Heart left ventricle (tissue), 16 donors: ENCODE measurements around the gene SRCIN1. TPM values are rescaled to one million over a fixed set of nuclear protein-coding genes. Genes with fewer than 3 reads are reported as not detected.
"Not testable (repeated sequence)": the region's sequence is repeated elsewhere in the genome, so short reads cannot be mapped to it uniquely, and the experiment has no call there.

ENCODE experiments used
- ATAC-seq, 4 donors: fragments of 200-7000 bp; cut with Tn5 transposase; one replicate each; pipeline ENCODE4 v1.9.1; 2020 to 2022; ENCODE audit warnings: moderate library complexity in 4 of 4, mild to moderate bottlenecking in 3 of 4, moderate number of reproducible peaks in 1 of 4
- DNase-seq, 5 donors: peaks; one replicate each; pipeline ENCODE4 v3.0.0-alpha.2; 2020
- H3K27ac ChIP-seq, 12 donors: fragments of 200-600 bp; sonication (generic) in 4 of 12; one replicate each; pipeline versions ENCODE4 v1.5.0 to v1.8.0; 2016 to 2022; ENCODE audit warnings: mild to moderate bottlenecking in 2 of 12
- H3K27me3 ChIP-seq, 9 donors: fragments of 200-600 bp; sonication (generic) in 2 of 9; one replicate each; pipeline versions ENCODE4 v1.5.1 to v1.8.0; 2016 to 2022; ENCODE audit warnings: mild to moderate bottlenecking in 3 of 9
- H3K36me3 ChIP-seq, 9 donors: fragments of 200-600 bp; sonication (generic) in 2 of 9; one replicate each; pipeline versions ENCODE4 v1.5.0 to v1.8.0; 2018 to 2022; ENCODE audit warnings: mild to moderate bottlenecking in 2 of 9
- H3K4me1 ChIP-seq, 12 donors: fragments of 200-600 bp; sonication (generic) in 4 of 12; one replicate each; pipeline versions ENCODE4 v1.5.0 to v1.8.0; 2016 to 2022; ENCODE audit warnings: mild to moderate bottlenecking in 3 of 12
- H3K4me3 ChIP-seq, 12 donors: fragments of 200-600 bp; sonication (generic) in 4 of 12; one replicate each; pipeline versions ENCODE4 v1.5.0 to v1.8.0; 2017 to 2022; ENCODE audit warnings: mild to moderate bottlenecking in 9 of 12, moderate library complexity in 4 of 12
- H3K9me3 ChIP-seq, 12 donors: fragments of 200-600 bp; sonication (generic) in 4 of 12; one replicate each; pipeline versions ENCODE4 v1.5.0 to v1.8.0; 2016 to 2022; ENCODE audit warnings: mild to moderate bottlenecking in 1 of 12
- POLR2A ChIP-seq, 2 donors: fragments of 450-650 bp; IDR thresholded peaks; one replicate each; pipeline ENCODE4 v1.6.1; 2017; ENCODE audit warnings: antibody characterized with exemption in 2 of 2, mild to moderate bottlenecking in 2 of 2, moderate library complexity in 2 of 2
- WGBS, 4 donors: extraction: QIAGEN DNeasy Blood & Tissue Kit in 2 of 4; methylation state at CpG; one replicate each; pipeline versions ENCODE4 v1.1.5 to v1.1.7; 2013 to 2018; 5-methylcytosine and 5-hydroxymethylcytosine counted together
- intact Hi-C, 10 donors: fragments of 100-400 bp; cut with DNase I; formaldehyde crosslinking; loops; one replicate each; pipeline versions ENCODE4 v1.11.1 to v1.14.2; 2022
- polyA plus RNA-seq, 2 donors: library from polyadenylated mRNA; stranded (reverse); fragments of 200-250 nt; gene quantifications; one replicate each; pipeline ENCODE4 v1.2.3, GENCODE V29; 2013
- total RNA-seq, 9 donors: library from RNA; depleted of rRNA in 2 of 9; stranded (reverse); fragments of >200 nt in 2 of 9; fragmentation: NEBNext Ultra II Directional in 3 of 9; extraction: Animal tissue kit (Norgen Biotek cat#: 25700) in 3 of 9; gene quantifications; one replicate each; pipeline versions ENCODE4 v1.1.0 to v1.2.4, GENCODE V29; 2016 to 2023
- TF ChIP-seq, protein P1 (sequence below), 12 donors: fragments of 200-600 bp; sonication (generic) in 4 of 12; IDR thresholded peaks; one replicate each; pipeline versions ENCODE4 v1.5.0 to v1.8.0; 2018 to 2022; ENCODE audit warnings: antibody characterized with exemption in 12 of 12, mild to moderate bottlenecking in 5 of 12
- donor health status: ischemic (EF 13 %, LVEDD 7.1; RV severe dilation, severe dysfunction).
- donor health status: healthy with polysubstance abuse.
- donor health status: DM: no; HTN: yes; CAD: no.
- donor health status: DM: no; HTN: no; CAD: no.
- donor health status: ischemic (EF 25% LVEDD 6.9; RV normal size, moderate dysfunction).
- donor health status: ischemic (EF 25% LVEDD 5.7; RV mildly dilated, moderate dysfunction).
- donor health status: healthy.
- donor health status: DM: yes; HTN: yes; CAD: no.
- donor health status: ischemic (EF 35%, LVEDD 5.7; RV mildly dilated, moderate dysfunction).
- donor health status: nonischemic (EF 11% LVEDD 7.7; RV severe dilation, severe dysfunction).
- donor health status: DM: yes; HTN: yes; CAD: no.
- donor health status: PGD.
- donor health status: ischemic (EF 29% LVEDD 5.4; RV normal size, mild dysfunction).
- donor health status: nonischemic (EF 23%, LVEDD 6.1; RV moderate dilation, normal function).

The SRCIN1 gene
- total and polyA plus RNA-seq, 11 donors, result 0.19 to 1.7 (median 0.95) TPM

DNA sequence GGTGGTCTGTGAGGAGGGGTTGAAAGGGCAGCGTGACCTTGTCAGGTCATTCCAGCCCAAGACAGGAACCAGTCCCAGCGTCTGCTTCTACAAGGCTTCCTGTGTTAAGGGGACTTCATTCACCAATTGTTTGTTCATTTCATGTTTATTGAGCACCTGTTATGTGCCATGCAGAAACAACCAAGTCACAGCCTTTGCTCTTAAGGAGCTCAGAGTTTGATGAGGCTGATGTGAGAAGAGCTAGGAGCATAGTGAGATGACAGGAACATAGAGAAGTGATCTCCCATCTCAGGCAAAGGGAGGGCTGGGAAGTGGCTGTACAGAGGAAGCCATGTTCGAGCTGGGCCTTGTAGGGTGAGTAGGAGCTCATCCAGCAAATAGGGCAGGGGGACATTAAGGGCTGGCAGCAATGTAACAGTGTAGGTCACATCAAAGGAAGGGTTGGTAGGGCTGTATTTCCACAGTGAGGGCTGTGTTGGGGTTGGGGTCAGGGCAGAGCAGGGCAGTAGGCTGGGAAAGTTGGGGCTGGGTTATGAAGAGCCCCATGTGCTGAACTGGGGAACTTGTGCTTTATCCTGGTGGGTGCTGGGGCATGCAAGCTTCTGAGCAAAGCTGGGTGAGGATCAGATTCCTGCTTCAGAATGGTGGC is 97.7 kb downstream of the SRCIN1 start:
- Histone ChIP-seq H3K36me3 (peaks cover 0 to 48% (median 35%) of the 10 kb centered on the region in 9 donors), H3K27me3 (peaks cover 0 to 32% (median 0%) of the 10 kb centered on the region in 9 donors), H3K9me3 (no peaks in the 10 kb centered on the region), H3K4me3 (no peak overlapping the region), H3K27ac (no peak overlapping the region), H3K4me1 (peaks cover 0 to 30% (median 7%) of the 10 kb centered on the region in 12 donors)
- intact Hi-C loops, result loop anchor here in 2 of 10 donors (5.0 to 10.0 kb wide), 2 partner anchors 157 to 159 kb away; no protein-coding TSS in a partner anchor
- WGBS, 4 donors, result 76 to 91% (median 82%) methylated on average over 3 of the region's 3 CpGs
- ATAC-seq (no peak), DNase-seq (no peak)
- no peak for TF ChIP-seq POLR2A (IDR thresholded peaks at IDR 0.05)
- TF ChIP-seq, protein P1, sequence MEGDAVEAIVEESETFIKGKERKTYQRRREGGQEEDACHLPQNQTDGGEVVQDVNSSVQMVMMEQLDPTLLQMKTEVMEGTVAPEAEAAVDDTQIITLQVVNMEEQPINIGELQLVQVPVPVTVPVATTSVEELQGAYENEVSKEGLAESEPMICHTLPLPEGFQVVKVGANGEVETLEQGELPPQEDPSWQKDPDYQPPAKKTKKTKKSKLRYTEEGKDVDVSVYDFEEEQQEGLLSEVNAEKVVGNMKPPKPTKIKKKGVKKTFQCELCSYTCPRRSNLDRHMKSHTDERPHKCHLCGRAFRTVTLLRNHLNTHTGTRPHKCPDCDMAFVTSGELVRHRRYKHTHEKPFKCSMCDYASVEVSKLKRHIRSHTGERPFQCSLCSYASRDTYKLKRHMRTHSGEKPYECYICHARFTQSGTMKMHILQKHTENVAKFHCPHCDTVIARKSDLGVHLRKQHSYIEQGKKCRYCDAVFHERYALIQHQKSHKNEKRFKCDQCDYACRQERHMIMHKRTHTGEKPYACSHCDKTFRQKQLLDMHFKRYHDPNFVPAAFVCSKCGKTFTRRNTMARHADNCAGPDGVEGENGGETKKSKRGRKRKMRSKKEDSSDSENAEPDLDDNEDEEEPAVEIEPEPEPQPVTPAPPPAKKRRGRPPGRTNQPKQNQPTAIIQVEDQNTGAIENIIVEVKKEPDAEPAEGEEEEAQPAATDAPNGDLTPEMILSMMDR (IDR thresholded peaks at IDR 0.05), result no peak

DNA sequence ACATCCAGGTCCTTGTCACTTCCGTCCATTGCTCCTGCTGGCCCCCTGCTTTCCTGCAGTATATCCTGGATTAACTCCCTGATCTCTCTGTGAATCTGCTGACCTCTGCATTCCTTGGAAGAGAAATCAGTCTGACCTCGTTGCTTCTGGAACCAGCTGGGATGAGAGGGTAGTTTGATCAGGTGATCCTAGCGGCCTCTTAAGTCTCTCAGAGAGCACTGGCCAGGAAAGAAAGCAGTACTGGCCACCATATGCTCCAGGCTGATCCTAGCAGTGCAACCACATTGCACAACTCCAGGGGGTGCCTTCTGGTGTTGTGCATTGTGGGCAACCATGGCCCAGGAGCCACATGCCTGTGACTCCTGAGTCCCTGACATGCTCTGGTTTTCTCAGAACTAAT is 98.3 kb downstream of the SRCIN1 start:
- TF ChIP-seq, protein P1 (IDR thresholded peaks at IDR 0.05), result no peak
- TF ChIP-seq POLR2A (IDR thresholded peaks at IDR 0.05), result no peak
- 65 to 82% (median 71%) methylated on average over 3 of the region's 3 CpGs for WGBS, 4 donors
- H3K4me1 ChIP-seq, result peaks cover 0 to 30% (median 7%) of the 10 kb centered on the region in 12 donors
- H3K27ac ChIP-seq, result no peak overlapping the region
- DNase-seq (no peak), ATAC-seq (no peak)
- peaks cover 0 to 29% (median 0%) of the 10 kb centered on the region in 9 donors for H3K27me3 ChIP-seq
- no peak overlapping the region for H3K4me3 ChIP-seq
- intact Hi-C loops, result loop anchor here in 2 of 10 donors (5.0 to 10.0 kb wide), 2 partner anchors 157 to 160 kb away; no protein-coding TSS in a partner anchor
- H3K36me3 ChIP-seq, result peaks cover 0 to 54% (median 41%) of the 10 kb centered on the region in 9 donors
- no peaks in the 10 kb centered on the region for H3K9me3 ChIP-seq

DNA sequence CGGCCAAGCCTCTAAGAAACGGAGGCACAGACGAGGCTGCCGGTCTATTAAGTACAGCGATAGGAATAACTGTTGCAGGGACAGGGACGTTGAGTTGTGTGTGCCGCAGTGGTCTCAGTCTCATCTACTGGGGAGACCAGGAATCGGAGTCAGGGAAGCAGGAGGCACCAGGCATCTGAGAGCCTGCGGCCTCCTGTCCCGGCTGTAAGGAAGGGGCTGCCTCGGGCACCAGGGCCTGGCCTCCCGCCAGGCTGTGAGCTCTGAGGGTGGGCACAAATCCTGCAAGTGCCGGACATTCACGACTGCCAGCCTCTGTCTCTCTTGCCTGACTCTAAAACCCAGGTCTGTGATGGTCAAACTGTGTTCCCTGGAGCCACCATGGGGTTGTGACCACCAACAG is 101.5 kb downstream of the SRCIN1 start:
- Histone ChIP-seq H3K27ac (no peak overlapping the region), H3K27me3 (peaks cover 0 to 2% (median 0%) of the 10 kb centered on the region in 9 donors), H3K4me3 (no peak overlapping the region), H3K36me3 (peaks cover 0 to 83% (median 57%) of the 10 kb centered on the region in 9 donors), H3K4me1 (peaks cover 0 to 7% (median 0%) of the 10 kb centered on the region in 12 donors), H3K9me3 (no peaks in the 10 kb centered on the region)
- ATAC-seq (no peak), DNase-seq (no peak)
- intact Hi-C loops, result loop anchor here in 1 of 10 donors (10.0 kb wide), 1 partner anchor 161 kb away; no protein-coding TSS in a partner anchor
- 72 to 88% (median 86%) methylated on average over 7 to 14 of the region's 14 CpGs for WGBS, 4 donors
- TF ChIP-seq, protein P1 (IDR thresholded peaks at IDR 0.05), result no peak
- TF ChIP-seq POLR2A (IDR thresholded peaks at IDR 0.05), result no peak

DNA sequence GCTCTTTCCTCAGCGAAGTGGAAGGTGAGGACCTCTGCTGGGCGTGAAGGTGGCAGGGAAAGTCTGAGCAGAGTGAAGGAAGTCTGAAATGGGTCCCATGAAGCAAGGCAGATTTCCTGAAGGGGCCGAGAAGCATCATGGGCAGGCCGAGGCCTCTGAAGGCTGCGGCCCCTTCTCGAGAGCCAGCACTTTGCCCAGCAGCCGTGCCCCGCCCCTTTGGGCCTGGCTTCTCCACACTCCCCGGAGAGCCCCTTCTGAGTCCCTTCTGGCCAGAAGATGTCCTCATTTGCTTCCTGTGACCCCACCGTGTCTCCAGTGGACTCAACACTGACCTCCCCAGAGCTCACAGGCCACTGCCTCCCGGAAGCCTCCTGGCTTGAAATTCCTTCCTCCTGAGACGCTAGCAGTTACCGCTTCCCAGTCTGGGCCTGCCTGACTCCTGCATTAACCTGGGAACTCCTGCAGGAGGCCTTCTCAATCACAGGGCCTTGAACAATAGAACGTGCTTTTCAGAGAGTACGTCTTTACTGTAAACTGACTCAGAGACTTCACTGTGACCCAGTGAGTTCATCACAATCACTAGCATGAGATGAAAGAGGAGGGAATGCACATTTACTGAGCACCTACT is 102.4 kb downstream of the SRCIN1 start:
- not testable (repeated sequence) for H3K27me3 ChIP-seq, DNase-seq, H3K4me3 ChIP-seq, ATAC-seq, H3K27ac ChIP-seq, H3K9me3 ChIP-seq, H3K4me1 ChIP-seq
- 79 to 90% (median 84%) methylated on average over 13 to 15 of the region's 15 CpGs for WGBS, 4 donors
- intact Hi-C loops, result loop anchor here in 1 of 10 donors (10.0 kb wide), 1 partner anchor 161 kb away; no protein-coding TSS in a partner anchor
- peaks cover 0 to 91% (median 65%) of the 10 kb centered on the region in 9 donors for H3K36me3 ChIP-seq

DNA sequence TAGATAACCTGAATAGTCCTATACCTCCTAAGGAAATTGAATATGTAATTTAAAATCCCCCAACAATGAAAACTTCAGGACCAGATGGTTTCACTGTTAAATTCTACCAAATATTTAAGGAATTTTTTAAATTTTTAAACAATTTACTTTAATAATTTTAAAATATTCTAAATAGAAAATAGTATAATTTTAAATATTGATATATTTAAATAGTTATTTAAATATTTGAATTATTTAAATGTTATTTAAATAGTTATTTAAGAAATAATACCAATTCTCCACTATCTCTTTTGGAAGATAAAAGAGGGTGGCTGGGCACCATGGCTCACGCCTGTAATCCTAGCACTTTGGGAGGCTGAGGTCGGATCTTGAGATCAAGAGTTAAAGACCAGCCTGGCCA is 104.0 kb downstream of the SRCIN1 start:
- not testable (repeated sequence) for H3K9me3 ChIP-seq, DNase-seq, H3K4me3 ChIP-seq, ATAC-seq, H3K27me3 ChIP-seq, H3K4me1 ChIP-seq, H3K27ac ChIP-seq
- 90 to 97% (median 94%) methylated on average over 2 of the region's 2 CpGs for WGBS, 4 donors
- intact Hi-C loops, result loop anchor here in 1 of 10 donors (10.0 kb wide), 1 partner anchor 163 kb away; no protein-coding TSS in a partner anchor
- peaks cover 0 to 94% (median 75%) of the 10 kb centered on the region in 9 donors for H3K36me3 ChIP-seq

DNA sequence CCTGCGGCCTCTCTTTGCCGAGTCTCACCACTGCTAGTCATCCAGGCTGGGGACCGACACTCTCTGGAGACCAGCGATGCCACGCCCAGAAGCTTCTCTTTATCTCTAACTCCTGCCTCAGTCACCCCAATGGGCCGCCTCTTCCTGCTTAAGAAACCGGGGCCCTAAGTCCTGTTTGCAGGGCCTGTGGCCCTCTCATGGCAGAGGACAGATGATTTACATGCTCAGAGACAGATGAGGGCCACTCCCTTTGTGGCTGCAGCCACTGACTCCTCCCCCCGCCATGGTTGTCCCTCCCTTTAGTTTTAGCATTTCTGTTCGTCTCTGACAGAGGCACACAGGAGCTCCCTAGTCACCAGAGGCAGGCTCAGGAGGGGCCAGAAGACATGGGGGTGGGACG is 106.5 kb downstream of the SRCIN1 start:
- H3K36me3 ChIP-seq, result peaks cover 0 to 94% (median 74%) of the 10 kb centered on the region in 9 donors
- H3K9me3 ChIP-seq, H3K27ac ChIP-seq, H3K4me3 ChIP-seq, DNase-seq, intact Hi-C loops, ATAC-seq, H3K4me1 ChIP-seq, H3K27me3 ChIP-seq: not testable (repeated sequence)
- 88 to 92% (median 91%) methylated on average over 9 to 10 of the region's 10 CpGs for WGBS, 4 donors
